ENCODE data around the gene LAG3.

LAG3 gene

GRCh38 chr12:6745741-6746525, 26.4 kb upstream of the LAG3 start:
- peaks cover 6% of the 10 kb centered on the region; the same call in 1 of the 2 replicates for H3K9me3 ChIP-seq (ENCODE audit: control insufficient read depth, insufficient read depth, low read length)
- H3K27ac ChIP-seq (ENCODE audit: low read depth, low read length): peak overlapping the region; percentile 41
- H4K20me1 ChIP-seq (ENCODE audit: control insufficient read depth, insufficient read depth, low read depth, low read length): no peaks in the 10 kb centered on the region
- no peaks in the 10 kb centered on the region for H3K9me2 ChIP-seq (replicated peaks; ENCODE audit: control insufficient read depth, low read length)
- peaks cover 50% of the 10 kb centered on the region for H3K36me3 ChIP-seq (ENCODE audit: control insufficient read depth, low read length)
- H3F3A ChIP-seq (ENCODE audit: control insufficient read depth, insufficient read depth): no peaks in the 10 kb centered on the region; the same call in 1 of the 2 replicates
- no peaks in the 10 kb centered on the region for H3K27me3 ChIP-seq (ENCODE audit: control insufficient read depth, low read length)
- peak overlapping the region; percentile 54 for H3K4me2 ChIP-seq (ENCODE audit: low read length)
- no peaks in the 10 kb centered on the region for H3K79me2 ChIP-seq (ENCODE audit: control insufficient read depth, low read length)
- peaks cover 19% of the 10 kb centered on the region for H3K4me1 ChIP-seq (ENCODE audit: control insufficient read depth, low read length)
- H3K4me3 ChIP-seq (ENCODE audit: low read length): peak overlapping the region; percentile 14; the same call in 1 of the 2 replicates
- no peak for TF ChIP-seq EZH2phosphoT487 (IDR thresholded peaks at IDR 0.05; ENCODE audit: borderline replicate concordance, low read length)
- no peak for TF ChIP-seq CTCF (IDR thresholded peaks at IDR 0.05; ENCODE audit: low read depth, low read length, poor library complexity, severe bottlenecking)

GRCh38 chr12:6747216-6747615, 25.1 kb upstream of the LAG3 start:
- peaks cover 61% of the 10 kb centered on the region for H3K36me3 ChIP-seq (ENCODE audit: control insufficient read depth, low read length)
- no peak for TF ChIP-seq CTCF (IDR thresholded peaks at IDR 0.05; ENCODE audit: low read depth, low read length, poor library complexity, severe bottlenecking)
- no peak for TF ChIP-seq EZH2phosphoT487 (IDR thresholded peaks at IDR 0.05; ENCODE audit: borderline replicate concordance, low read length)

GRCh38 chr12:6748761-6749160, 23.6 kb upstream of the LAG3 start:
- H3F3A ChIP-seq (ENCODE audit: control insufficient read depth, insufficient read depth): no peaks in the 10 kb centered on the region; the same call in 1 of the 2 replicates
- peaks cover 61% of the 10 kb centered on the region for H3K36me3 ChIP-seq (ENCODE audit: control insufficient read depth, low read length)
- TF ChIP-seq CTCF (IDR thresholded peaks at IDR 0.05; ENCODE audit: low read depth, low read length, poor library complexity, severe bottlenecking) (no peak), EZH2phosphoT487 (IDR thresholded peaks at IDR 0.05; ENCODE audit: borderline replicate concordance, low read length) (no peak)
- H3K9me3 ChIP-seq (ENCODE audit: control insufficient read depth, insufficient read depth, low read length): no peaks in the 10 kb centered on the region
- H3K4me1 ChIP-seq (ENCODE audit: control insufficient read depth, low read length): peaks cover 34% of the 10 kb centered on the region
- H3K27me3 ChIP-seq (ENCODE audit: control insufficient read depth, low read length): no peaks in the 10 kb centered on the region
- H4K20me1 ChIP-seq (ENCODE audit: control insufficient read depth, insufficient read depth, low read depth, low read length): no peaks in the 10 kb centered on the region
- no peak overlapping the region for H3K4me3 ChIP-seq (ENCODE audit: low read length)
- peaks cover 13% of the 10 kb centered on the region for H3K79me2 ChIP-seq (ENCODE audit: control insufficient read depth, low read length)
- no peak overlapping the region for H3K4me2 ChIP-seq (ENCODE audit: low read length)
- no peaks in the 10 kb centered on the region for H3K9me2 ChIP-seq (replicated peaks; ENCODE audit: control insufficient read depth, low read length)
- no peak overlapping the region for H3K27ac ChIP-seq (ENCODE audit: low read depth, low read length)

More at GRCh38 chr12:6747216-6747615, 25.1 kb upstream of the LAG3 start:
- H3K9me3 ChIP-seq (ENCODE audit: control insufficient read depth, insufficient read depth, low read length): peaks cover 6% of the 10 kb centered on the region; the same call in 1 of the 2 replicates
- no peak overlapping the region for H3K4me2 ChIP-seq (ENCODE audit: low read length)
- H4K20me1 ChIP-seq (ENCODE audit: control insufficient read depth, insufficient read depth, low read depth, low read length): no peaks in the 10 kb centered on the region
- H3K4me1 ChIP-seq (ENCODE audit: control insufficient read depth, low read length): peaks cover 27% of the 10 kb centered on the region
- H3K27ac ChIP-seq (ENCODE audit: low read depth, low read length): no peak overlapping the region
- H3K27me3 ChIP-seq (ENCODE audit: control insufficient read depth, low read length): no peaks in the 10 kb centered on the region
- H3K9me2 ChIP-seq (replicated peaks; ENCODE audit: control insufficient read depth, low read length): no peaks in the 10 kb centered on the region
- H3F3A ChIP-seq (ENCODE audit: control insufficient read depth, insufficient read depth): no peaks in the 10 kb centered on the region; the same call in 1 of the 2 replicates
- H3K4me3 ChIP-seq (ENCODE audit: low read length): no peak overlapping the region
- H3K79me2 ChIP-seq (ENCODE audit: control insufficient read depth, low read length): peaks cover 6% of the 10 kb centered on the region

Measured in DOHH2 (cell line).